NCI-H2196 treated with DMSO at 0.1 percent for 48 hours (cell line): ENCODE measurements around the gene D2HGDH.

Source experiments
- DNase-seq: peaks from one replicate; lab custom pipeline; 2025; ENCODE audit not compliant: unreplicated experiment; lab: John Stamatoyannopoulos, UW

D2HGDH gene

GRCh38 chr2:241734467-241735208 lies at the start of gene D2HGDH:
D2HGDH (plus strand) TSS chr2:241734630; CDS start chr2:241735225, 595 bp downstream.
- peak; percentile 57 for DNase-seq

- DNase-seq: no peak
Observed at GRCh38 chr2:241686324-241686649, 48.1 kb upstream of the D2HGDH start.

- DNase-seq: peak; percentile 91
Observed at GRCh38 chr2:241686650-241687425, 47.6 kb upstream of the D2HGDH start, which contains the start of gene DTYMK. DTYMK (minus strand) TSS chr2:241686815; CDS start chr2:241686783, 32 bp downstream.

- DNase-seq: no peak
Observed at GRCh38 chr2:241689306-241689705, 45.1 kb upstream of the D2HGDH start.

GRCh38 chr2:241690202-241690717 lies 44.2 kb upstream of the D2HGDH start:
- DNase-seq: no peak

GRCh38 chr2:241692448-241692847 lies 42.0 kb upstream of the D2HGDH start:
- DNase-seq: no peak

- no peak for DNase-seq
Observed at GRCh38 chr2:241695651-241696050, 38.8 kb upstream of the D2HGDH start.

- DNase-seq: no peak
Observed at GRCh38 chr2:241701149-241701398, 33.4 kb upstream of the D2HGDH start.

GRCh38 chr2:241701399-241702154 lies 32.9 kb upstream of the D2HGDH start, which contains the start of gene ING5:
ING5 (plus strand) TSS chr2:241702039; CDS start chr2:241702066, 27 bp downstream.
- DNase-seq: peak; percentile 86

- peak; percentile 76 for DNase-seq
Observed at GRCh38 chr2:241702155-241703031, 32.0 kb upstream of the D2HGDH start.

- no peak for DNase-seq
Observed at GRCh38 chr2:241703032-241703604, 31.3 kb upstream of the D2HGDH start.

GRCh38 chr2:241706537-241706936 lies 27.9 kb upstream of the D2HGDH start:
- no peak for DNase-seq

- no peak for DNase-seq
Observed at GRCh38 chr2:241708879-241709278, 25.6 kb upstream of the D2HGDH start.

- no peak for DNase-seq
Observed at GRCh38 chr2:241719093-241719492, 15.3 kb upstream of the D2HGDH start.

GRCh38 chr2:241720099-241720498 lies 14.3 kb upstream of the D2HGDH start:
- no peak for DNase-seq

GRCh38 chr2:241720560-241720959 lies 13.9 kb upstream of the D2HGDH start:
- no peak for DNase-seq

GRCh38 chr2:241721852-241722251 lies 12.6 kb upstream of the D2HGDH start:
- DNase-seq: no peak

- no peak for DNase-seq
Observed at GRCh38 chr2:241722896-241723454, 11.5 kb upstream of the D2HGDH start.

GRCh38 chr2:241724259-241724974 lies 10.0 kb upstream of the D2HGDH start:
- no peak for DNase-seq
